HG03025 (cell line): Measurements from ENCODE around the gene FGFR2.

ENCODE experiments used
- ATAC-seq: cut with Tn5 transposase; IDR thresholded peaks from one replicate; pipeline ENCODE4 v1.9.1; 2021; ENCODE audit warnings: mild to moderate bottlenecking, moderate library complexity; ENCODE audit not compliant: unreplicated experiment, low FRiP score

Gene FGFR2

DNA sequence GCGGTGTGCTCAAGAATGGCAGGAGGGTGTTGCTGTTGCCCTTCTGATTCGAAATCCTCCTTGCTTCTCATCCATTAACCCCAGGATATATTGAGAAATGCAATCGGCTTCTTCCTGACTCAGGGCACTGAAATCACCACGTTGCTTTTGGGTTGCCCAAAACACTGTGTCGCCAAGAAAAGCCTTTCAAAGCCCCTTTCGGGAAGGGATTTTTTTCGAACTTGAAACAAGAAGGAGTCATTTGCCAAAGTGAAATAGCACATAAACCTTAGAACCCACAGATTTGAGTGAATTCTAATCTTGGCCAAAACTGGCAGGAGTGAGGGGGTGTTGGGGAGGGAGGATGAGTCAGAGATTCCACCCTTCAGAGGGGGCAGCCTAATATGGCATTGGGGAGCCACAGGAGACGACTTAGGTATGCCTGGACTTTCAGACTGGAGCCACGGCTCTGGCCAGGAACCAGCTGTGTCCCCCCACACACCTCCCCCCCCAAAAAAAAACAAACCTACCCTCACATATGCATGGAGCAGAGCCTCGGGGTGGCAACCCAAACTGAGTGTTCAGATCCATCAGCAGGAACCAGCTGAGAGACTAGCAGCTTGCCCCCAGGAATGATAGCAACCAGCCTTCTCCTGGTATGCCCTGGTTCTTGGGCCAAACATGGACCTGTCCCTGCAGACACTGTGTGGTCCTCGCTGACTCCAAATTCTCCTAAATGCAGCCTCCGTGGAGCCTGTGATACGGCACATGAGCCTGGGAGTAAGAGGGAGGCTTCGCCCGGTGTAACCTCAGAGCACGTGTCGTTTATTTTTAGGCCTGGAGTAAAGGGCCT is 138.4 kb downstream of the FGFR2 start:
- no peak for ATAC-seq

GRCh38 chr10:121459279-121459621 is 139.0 kb downstream of the FGFR2 start:
- no peak for ATAC-seq

DNA sequence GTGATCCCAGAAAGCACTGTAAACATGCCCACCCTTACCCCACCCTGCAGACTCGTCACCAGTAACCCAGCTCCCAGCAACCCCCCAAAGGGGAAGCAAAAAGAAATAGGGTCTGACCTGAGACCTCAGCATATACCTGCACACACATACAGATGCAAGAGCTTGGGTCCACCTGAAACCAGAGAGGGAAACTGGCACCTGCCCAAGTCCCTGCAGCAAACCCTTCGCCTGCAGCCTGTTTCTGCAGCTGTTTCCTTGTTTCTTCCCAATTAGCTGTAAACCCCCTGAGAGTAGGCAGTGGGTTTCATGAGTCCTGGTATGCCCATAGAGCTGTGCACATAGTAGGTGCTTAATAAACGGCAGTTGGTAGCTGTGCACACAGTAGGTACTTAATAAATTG is 140.5 kb downstream of the FGFR2 start:
- no peak for ATAC-seq

DNA sequence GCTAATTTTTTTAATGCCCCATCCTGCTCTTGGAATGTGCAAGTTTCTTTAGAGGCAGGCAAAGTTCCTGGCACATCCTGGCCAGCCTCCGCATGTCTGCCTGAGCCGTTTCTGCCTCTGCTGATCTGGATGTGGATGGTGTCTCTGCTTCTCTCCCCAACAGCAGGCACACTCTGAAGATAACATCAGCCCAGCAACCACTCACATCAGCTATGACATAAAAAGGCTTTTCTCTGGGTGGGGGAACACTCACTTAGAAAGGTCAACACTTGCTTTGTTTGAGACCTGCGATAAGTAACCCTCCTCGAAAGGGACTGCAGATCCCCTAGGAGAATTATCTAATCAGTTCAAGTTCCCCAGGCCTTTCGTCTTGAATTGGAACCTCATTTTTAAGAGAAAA is 142.9 kb downstream of the FGFR2 start:
- ATAC-seq, result no peak

GRCh38 chr10:121454781-121455180 is 143.5 kb downstream of the FGFR2 start:
- ATAC-seq, result no peak

GRCh38 chr10:121453160-121453559 is 145.1 kb downstream of the FGFR2 start:
- no peak for ATAC-seq

- ATAC-seq, result no peak
Observed at GRCh38 chr10:121452581-121452980, 145.7 kb downstream of the FGFR2 start.

- ATAC-seq, result no peak
Observed at GRCh38 chr10:121450247-121450646, 148.0 kb downstream of the FGFR2 start.

GRCh38 chr10:121449482-121449924 is 148.7 kb downstream of the FGFR2 start:
- peak; percentile 17 for ATAC-seq

GRCh38 chr10:121448766-121449421 is 149.3 kb downstream of the FGFR2 start:
- peak; percentile 71 for ATAC-seq

GRCh38 chr10:121444520-121445165 is 153.6 kb downstream of the FGFR2 start:
- no peak for ATAC-seq

- no peak for ATAC-seq
Observed at GRCh38 chr10:121442086-121442935, 155.9 kb downstream of the FGFR2 start.

GRCh38 chr10:121440461-121440860 is 157.8 kb downstream of the FGFR2 start:
- ATAC-seq, result no peak

GRCh38 chr10:121438333-121438732 is 159.9 kb downstream of the FGFR2 start:
- no peak for ATAC-seq

DNA sequence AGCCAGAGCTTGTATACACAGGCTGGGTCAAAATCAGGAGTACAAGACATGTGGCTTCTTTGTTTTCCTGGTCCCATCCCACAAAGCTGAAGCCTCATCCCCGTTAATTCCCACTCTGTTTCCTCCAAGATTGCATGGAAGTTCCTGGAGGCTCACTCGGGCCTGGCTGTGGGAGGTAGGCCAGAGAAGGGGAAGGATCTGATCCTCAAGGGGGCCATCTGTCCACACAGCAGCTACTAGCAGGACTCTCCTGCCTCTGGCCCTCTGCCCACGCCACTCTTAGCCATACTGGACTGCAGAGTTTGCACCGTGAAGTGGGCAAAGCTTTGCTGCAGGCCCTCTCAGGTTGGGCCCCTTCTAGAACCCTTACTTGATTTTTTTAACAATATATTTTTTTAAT is 160.6 kb downstream of the FGFR2 start:
- ATAC-seq, result no peak

GRCh38 chr10:121436630-121437341 is 161.5 kb downstream of the FGFR2 start:
- no peak for ATAC-seq

DNA sequence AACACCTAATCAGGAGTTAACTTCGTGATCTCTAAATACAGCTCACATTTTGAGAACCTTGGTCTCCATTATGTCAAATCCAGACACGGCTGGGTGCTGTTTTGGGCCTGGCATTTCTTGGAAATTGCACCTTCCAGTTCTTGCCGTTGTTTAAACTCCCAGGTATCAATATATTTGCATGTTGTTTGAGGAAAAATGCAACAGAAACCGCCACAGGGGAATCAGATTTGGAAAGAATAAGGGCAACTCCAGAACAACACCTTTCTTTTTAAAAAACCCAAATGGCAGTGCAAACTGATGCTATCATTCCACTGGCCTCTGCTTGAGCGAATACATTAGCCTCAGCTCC is 162.0 kb downstream of the FGFR2 start:
- ATAC-seq, result no peak

DNA sequence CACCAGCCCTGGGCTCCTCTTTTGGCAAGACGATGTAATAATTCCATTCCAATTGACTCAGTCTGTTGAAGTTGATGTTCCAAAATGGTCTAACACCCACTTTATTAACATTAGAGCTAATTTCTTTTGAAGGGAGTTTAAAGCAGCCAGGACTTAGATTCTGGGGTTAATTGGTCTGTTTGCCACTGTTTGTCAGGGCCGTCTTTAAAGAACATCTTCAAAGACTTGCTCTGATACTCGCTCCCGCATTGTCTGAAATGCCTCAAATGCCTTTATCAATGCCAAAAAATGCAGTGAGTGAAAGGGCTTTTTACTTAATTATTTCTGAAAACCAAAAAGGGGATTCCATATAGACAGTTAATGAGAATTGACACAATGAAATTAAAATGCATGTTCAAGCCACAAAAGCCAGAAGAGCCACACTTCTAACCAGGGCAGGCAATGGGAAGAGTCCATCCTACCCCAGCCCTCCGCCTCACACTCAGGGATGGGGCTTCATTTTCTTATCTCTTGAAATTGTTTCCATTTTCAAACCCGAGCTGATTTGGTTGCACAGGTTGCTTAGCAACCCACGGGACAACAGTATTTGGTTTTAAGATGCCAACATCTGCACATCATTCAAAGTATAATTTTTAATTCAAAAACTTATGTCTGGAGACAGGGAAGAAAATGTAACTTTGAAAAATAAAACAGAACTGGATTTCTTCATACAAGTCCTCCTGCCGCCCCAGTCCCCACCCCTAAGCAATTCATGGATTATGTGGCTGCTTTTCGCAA is 163.0 kb downstream of the FGFR2 start:
- ATAC-seq, result no peak

DNA sequence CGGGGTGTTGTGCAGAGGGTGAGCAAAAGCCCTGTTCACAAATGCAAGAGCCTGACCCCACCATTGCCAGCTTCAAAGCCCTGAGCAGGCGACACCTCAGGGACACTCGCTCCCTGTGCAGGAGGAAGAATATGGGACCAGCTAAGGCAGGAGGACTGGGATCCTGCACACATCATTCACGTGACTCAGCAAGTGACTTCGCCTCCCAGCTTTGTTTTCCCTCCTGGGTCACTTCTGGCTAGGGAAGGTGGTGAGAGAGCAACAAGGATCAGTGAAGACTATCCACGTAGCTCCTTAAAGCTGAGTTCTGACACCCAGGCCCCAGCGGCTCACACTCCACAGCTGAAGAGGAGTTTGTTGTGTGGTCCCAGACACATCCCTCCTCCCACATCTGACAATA is 164.3 kb downstream of the FGFR2 start:
- ATAC-seq, result no peak
